Measurements from ENCODE around the gene PRND.
"Not testable (repeated sequence)": the region's sequence is repeated elsewhere in the genome, so short reads cannot be mapped to it uniquely, and the experiment has no call there.

Gene PRND

DNA sequence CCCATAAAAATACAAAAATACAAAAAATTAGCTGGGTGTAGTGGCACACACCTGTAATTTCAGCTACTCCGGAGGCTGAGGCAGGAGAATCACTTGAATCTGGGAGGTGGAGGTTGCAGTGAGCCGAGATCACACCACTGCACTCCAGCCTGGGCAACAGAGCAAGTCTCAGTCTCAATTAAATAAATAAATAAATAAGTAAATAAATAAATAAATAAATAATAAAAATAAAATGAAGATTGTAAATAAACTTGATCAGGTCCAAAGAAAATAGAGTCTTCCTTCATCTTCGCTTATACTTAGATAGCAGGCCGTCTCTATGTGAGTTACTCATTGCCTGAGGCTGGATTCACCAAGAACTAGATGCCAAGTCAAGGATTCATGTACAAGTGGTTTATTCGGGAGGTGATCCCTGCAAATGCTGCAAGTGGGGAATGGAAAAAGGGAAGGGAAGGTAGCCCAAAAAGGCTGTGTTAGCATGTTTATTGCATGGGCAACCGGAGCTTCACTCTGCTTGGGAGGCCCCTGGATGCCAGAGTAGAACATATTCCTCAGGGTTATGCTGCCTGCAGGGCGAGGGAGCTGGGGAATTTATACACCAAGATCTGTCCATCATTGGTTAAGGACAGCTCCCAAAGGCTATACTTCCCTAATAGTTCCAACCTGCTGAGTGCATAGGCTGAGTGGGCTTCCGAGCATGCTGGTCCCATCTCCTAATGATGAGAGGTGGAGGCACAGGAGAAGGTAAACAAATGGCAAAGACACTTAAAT lies 16.3 kb downstream of the PRND start:
- no peak for DNase-seq (ENCODE audit: low read depth in 2 of 2)

- peak; percentile 20 to 54 for DNase-seq (ENCODE audit: low read depth in 2 of 2)
Observed at GRCh38 chr20:4740774-4741431, 19.2 kb downstream of the PRND start.

DNA sequence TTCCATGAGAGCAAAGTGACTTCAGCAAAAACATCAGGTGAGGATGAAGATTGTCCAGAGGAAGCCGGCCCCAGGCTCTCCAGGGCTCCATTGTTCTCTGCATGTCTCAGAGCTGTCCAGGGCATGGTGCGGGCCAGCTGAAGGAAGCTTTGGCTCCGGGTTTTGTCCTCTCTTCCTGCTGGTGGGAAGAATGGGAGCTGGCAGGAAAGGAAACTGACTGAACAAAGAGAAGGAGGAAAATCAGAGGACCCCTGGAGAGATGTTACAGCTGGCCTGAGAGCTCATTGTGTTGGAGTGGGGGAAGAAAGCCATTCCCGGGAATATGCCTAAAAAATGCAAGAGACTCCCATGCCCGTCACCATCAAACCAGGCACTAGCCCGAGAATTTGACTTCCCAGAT lies 27.1 kb downstream of the PRND start:
- DNase-seq (ENCODE audit: low read depth in 2 of 2), result no peak

GRCh38 chr20:4749326-4749725 lies 27.6 kb downstream of the PRND start:
- no peak for DNase-seq (ENCODE audit: low read depth in 2 of 2)

GRCh38 chr20:4750381-4750780 lies 28.7 kb downstream of the PRND start:
- DNase-seq (ENCODE audit: low read depth in 2 of 2), result no peak

GRCh38 chr20:4759100-4759884 lies 37.6 kb downstream of the PRND start:
- peak in 1 of 2 donors; percentile 27 for DNase-seq (ENCODE audit: low read depth in 2 of 2)

DNA sequence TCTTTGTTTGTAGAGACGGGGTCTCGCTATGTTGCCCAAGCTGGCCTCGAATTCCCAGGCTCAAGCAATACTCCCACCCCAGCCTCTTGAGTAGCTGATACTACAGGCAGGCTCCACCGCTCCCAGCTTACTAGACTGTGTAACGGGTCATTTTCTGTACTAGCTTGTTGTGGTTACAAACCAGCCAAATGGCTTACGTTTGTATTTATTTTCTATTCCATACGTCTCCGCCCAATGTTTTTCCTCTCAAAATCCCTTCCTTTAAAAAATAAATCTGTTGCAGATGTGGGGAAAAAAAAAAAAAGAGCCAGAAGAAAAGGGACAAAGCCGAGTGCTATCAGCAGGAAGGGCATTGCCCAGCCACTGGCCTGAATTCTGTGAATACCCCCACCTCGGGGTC lies 41.6 kb downstream of the PRND start:
- no peak for DNase-seq (ENCODE audit: low read depth in 2 of 2)

DNA sequence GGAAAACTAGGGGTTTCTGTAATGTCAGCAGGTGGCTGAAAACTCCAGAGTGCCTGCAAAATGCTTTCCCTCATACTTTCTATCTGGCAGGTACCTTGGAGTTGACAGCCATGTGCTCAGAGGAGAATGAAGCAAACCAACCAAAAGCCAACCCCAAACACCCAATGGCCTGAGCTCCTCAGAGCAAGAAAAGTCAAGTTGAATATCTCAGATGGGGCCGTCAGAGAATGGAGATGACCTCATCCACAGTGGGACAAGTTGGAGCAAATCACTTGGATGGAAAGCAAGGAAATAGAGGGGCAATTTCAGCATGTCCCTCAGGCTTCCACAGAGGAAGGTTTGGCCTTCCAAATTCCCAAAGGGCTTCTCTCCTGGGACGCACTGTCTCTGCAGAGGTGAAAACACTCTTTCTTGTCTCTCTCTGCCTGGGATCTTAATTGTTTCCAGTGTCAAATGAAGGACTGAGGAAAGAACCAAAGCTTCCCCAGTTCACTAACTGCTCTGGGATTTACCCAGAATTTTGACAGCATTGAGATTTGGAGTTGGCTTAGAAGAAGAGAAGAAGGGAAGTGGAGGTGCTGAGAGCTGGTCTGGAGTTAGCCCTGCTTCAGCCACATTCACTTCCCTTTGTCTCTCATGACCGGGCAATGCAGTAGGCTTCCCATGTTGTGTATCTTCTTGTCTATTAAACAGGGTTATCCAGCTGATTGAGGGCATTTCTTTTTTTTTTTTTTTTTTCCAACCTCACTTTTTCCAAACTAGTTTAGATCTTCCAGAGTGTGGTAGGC lies 42.2 kb downstream of the PRND start:
- no peak for DNase-seq (ENCODE audit: low read depth in 2 of 2)

- DNase-seq (ENCODE audit: low read depth in 2 of 2), result no peak
Observed at GRCh38 chr20:4764805-4765204, 43.1 kb downstream of the PRND start.

DNA sequence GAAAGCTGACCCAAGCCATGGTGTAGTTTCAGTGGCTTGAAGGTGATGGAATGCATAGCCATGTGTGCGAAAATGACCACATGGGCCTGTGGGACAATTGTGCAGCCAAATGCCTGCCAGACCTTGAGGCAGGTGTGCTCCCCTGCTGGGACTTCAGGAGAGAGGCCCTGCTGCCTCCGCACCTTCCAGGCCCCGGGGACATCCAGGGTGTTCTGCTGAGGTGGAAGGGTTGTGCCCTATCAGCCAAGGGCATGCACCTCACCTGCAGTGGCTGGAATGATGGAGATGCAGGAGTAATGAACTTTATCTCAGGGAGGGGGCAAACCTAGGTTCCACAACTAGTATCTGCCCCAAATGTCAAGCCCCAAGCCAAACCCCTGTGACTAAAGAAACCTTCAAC lies 44.0 kb downstream of the PRND start:
- DNase-seq (ENCODE audit: low read depth in 2 of 2), result no peak

DNA sequence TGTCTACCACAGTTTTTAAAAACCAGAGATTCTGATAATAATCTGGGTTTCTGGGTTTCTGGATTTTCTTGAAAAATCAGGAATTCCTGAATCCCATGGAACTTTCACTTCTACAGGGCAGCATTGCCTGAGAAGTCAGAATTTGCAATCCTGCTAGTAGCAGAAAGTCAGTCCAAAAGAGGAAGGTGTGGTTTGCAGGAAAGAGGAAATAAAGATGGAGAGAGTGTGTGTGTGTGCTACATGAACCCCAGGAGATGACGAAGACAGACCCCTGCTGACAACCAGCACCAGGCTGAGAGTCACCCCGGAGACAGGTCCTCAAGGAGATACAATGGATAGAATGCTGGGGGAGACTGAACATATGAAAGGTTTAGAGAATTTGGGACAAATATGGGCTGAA lies 44.9 kb downstream of the PRND start:
- no peak for DNase-seq (ENCODE audit: low read depth in 2 of 2)

GRCh38 chr20:4767084-4767483 lies 45.4 kb downstream of the PRND start:
- no peak for DNase-seq (ENCODE audit: low read depth in 2 of 2)

DNA sequence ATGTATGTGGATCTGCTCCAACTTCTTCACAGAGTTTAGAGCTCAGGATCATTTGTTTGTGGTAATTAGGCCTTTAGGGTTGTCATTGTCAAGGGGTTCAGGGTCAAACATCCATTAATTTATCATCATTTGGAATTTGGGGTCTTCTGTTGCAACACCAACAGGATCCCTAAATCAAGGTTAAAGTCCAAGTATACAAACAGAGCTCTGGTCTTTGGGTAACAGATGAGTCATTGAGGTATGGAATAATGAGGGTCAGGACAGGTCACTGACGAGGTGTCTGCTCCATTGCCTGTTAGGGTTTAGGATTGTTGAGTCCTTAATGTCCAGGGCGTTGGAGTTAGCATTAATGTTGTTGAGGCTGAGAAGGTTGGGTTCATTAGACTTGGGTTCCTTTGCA lies 47.6 kb downstream of the PRND start:
- no peak for DNase-seq (ENCODE audit: low read depth in 2 of 2)

GRCh38 chr20:4770026-4770425 lies 48.3 kb downstream of the PRND start:
- DNase-seq (ENCODE audit: low read depth in 2 of 2), result no peak

GRCh38 chr20:4771004-4771403 lies 49.3 kb downstream of the PRND start:
- DNase-seq (ENCODE audit: low read depth in 2 of 2), result no peak

DNA sequence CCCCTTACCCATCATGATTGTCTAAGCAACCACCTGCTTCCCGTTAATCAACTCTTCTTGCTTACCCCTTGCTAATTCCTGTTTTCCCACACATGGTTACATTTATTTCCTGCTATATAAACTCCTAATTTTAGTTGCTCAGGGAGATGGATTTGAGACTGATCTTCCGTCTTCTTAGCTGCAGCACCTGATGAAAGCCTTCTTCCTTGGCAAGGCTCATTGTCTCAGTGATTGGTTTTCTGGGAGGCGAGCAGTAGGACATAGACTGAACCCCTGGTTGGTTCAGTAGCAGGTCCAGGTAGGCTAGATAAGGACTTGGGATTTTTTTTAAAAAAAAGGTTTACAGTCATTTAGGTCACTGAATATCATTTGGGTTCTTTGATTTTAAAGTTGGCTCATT lies 50.4 kb downstream of the PRND start:
- DNase-seq (ENCODE audit: low read depth in 2 of 2), result no peak

DNA sequence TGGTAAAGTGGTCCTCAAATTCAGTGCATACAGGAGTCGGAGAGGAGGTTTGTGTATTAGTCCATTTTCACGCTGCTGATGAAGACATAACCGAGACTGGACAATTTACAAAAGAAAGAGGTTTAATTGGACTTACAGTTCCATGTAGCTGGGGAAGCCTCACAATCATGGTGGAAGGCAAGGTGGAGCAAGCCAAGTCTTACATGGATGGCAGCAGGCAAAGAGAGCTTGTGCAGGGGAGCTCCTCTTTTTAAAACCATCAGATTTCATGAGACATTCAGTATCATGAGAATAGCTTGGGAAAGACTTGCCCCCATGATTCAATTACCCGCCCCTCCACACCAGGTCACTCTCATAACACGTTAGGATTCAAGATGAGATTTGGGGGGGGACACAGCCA lies 51.3 kb downstream of the PRND start:
- not testable (repeated sequence) for DNase-seq (ENCODE audit: low read depth in 2 of 2)

GRCh38 chr20:4773736-4774135 lies 52.0 kb downstream of the PRND start:
- DNase-seq (ENCODE audit: low read depth in 2 of 2), result no peak

DNA sequence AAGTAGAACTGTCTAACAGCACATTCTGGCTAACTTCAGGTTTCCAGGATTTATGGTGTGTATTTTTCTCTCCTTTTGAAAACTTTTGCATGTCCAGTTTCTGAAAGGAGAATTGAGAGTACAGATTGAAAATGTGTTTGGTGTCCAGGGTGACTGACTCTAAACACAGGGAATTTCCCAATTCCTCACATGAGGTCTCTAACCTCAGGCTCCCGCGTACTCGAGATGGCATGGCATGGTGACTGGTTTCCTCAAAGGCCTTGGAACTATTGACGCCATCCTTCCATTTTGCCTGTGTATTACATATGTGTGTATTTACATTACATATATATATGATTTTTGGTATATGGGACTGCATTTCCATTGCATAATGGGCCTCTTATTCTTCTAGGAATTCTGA lies 52.5 kb downstream of the PRND start:
- DNase-seq (ENCODE audit: low read depth in 2 of 2), result no peak

DNA sequence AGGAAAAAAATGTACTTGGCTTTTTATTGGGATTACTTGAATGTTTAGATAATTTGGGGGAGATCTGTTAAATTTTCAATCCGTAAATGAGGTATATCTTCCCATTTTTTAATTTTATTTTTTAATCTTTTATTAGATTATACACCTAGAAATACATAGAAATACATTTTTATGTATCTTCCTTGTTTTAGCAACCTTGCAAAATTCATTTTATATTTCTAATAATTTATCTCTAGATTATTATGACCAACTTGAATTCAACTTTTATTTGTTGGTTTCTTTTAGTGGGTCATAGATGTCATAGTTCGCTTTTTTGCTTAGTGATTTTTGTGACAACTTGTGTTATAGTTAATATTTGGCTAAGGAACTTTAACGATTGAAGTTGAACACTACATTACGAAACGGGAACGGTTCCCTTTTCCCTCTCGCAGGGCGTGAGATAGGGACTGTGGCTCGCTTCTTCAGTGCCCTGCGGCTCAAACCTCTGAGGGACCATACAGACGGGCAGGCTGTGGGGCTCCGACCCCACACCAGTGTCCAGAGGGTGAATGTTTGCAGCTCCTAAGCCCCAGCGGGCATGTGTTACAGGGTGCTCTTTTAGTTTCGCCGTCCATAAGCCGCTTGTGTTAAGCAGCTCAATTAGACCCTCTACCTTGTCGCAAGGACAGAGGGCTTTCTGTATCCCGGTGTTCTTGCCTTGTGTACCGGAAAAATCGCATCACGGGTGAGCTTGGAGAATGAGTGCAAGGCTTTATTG lies 53.8 kb downstream of the PRND start:
- DNase-seq (ENCODE audit: low read depth in 2 of 2), result no peak

DNA sequence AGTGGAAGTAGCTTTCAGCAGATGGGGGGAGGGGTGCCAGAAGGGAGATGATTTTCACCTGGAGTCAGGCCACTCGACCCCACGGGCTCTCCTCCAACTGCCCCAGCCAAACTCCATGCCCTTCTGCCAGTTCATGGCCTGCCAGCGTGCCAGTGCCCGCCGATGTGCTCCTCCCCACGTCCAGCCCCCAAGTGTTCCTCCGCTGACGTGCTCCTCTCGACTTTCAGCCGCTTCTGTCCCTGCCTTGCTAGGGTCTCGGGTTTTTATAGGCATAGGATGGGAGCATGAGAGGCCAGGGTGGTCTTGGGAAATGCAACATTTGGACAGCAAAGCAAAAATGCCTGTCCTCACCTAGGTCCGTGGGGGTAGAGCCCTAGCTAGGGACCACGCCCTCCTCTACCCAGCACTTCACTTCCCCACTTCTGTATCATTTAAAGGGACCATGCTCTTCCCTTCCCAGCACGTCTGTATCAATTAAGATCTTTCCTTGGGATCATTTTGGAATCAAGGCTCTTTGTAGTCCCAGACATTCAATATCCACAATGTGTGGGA lies 54.4 kb downstream of the PRND start:
- DNase-seq (ENCODE audit: low read depth in 2 of 2), result no peak

Data from stimulated activated CD4-positive, alpha-beta T cell treated with anti-CD3 and anti-CD28 coated beads, Interleukin-1b, Interleukin-23, amount 100 ng/mL, for 1 hour (primary cell).